Measurements from ENCODE around the gene MKLN1. TPM values are rescaled to one million over a fixed set of nuclear protein-coding genes. Genes with fewer than 3 reads are reported as not detected.

The MKLN1 gene
- polyA plus RNA-seq, 1 of the 3 experiments (the other 2 are of a cell fraction): 11.0 TPM

DNA sequence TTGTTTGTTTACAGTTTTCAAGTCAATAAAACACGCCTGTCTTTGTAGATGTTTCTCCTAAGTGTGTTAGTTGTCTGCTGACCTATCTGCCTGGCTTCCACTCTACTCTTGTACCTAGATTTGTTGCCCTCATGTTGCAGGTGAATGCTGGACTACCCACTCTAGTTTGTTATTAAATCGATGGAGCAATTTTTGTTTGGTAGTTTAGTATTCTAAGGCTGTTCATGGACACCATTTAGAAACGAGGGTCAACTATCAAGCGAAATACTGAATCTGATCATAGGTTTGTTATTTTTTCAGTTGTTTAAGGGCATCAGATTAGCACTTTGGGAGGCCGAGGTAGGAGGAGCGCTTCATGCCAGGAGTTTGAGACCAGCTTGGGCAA, 29.1 kb upstream of the MKLN1 start (continued):
- TF ChIP-seq RAD21 (IDR thresholded peaks at IDR 0.05; ENCODE audit: low read length) (no peak), PBX3 (IDR thresholded peaks at IDR 0.05) (no peak), MXI1 (IDR thresholded peaks at IDR 0.05; ENCODE audit: low read depth, low read length) (no peak), TEAD4 (IDR thresholded peaks at IDR 0.05; ENCODE audit: borderline replicate concordance, insufficient read depth) (no peak), ELF1 (IDR thresholded peaks at IDR 0.05) (no peak), YY1 (IDR thresholded peaks at IDR 0.05; ENCODE audit: low read depth) (no peak)

- CTCF ChIA-PET: interaction anchor here (0.7 kb wide), 1 partner anchor 259 kb away, joined by 3 read pairs; no protein-coding TSS in a partner anchor
- H3K36me3 ChIP-seq (replicated peaks in 1 of 2; ENCODE audit: control insufficient read depth in 1 of 2, insufficient read depth in 2 of 2, low read length in 1 of 2): no peaks in the 10 kb centered on the region
- H3K27me3 ChIP-seq (ENCODE audit: insufficient read depth): no peaks in the 10 kb centered on the region
- TF ChIP-seq IRF3 (IDR thresholded peaks at IDR 0.05; ENCODE audit: low read depth, low read length) (no peak), YY1 (IDR thresholded peaks at IDR 0.05; ENCODE audit: low read depth) (no peak), GATA2 (CRISPR knock-in tag; IDR thresholded peaks at IDR 0.05) (no peak), CTCF (IDR thresholded peaks at IDR 0.05) (no peak), CHD2 (IDR thresholded peaks at IDR 0.05; ENCODE audit: low read length, partially characterized antibody) (no peak), RAD21 (IDR thresholded peaks at IDR 0.05; ENCODE audit: low read length) (no peak), USF1 (IDR thresholded peaks at IDR 0.05; ENCODE audit: borderline replicate concordance, low read depth) (no peak)
- TF ChIP-seq, protein P1, sequence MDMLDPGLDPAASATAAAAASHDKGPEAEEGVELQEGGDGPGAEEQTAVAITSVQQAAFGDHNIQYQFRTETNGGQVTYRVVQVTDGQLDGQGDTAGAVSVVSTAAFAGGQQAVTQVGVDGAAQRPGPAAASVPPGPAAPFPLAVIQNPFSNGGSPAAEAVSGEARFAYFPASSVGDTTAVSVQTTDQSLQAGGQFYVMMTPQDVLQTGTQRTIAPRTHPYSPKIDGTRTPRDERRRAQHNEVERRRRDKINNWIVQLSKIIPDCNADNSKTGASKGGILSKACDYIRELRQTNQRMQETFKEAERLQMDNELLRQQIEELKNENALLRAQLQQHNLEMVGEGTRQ (IDR thresholded peaks at IDR 0.05; ENCODE audit: borderline replicate concordance, low read depth, low read length): no peak
- TF ChIP-seq, protein P2, sequence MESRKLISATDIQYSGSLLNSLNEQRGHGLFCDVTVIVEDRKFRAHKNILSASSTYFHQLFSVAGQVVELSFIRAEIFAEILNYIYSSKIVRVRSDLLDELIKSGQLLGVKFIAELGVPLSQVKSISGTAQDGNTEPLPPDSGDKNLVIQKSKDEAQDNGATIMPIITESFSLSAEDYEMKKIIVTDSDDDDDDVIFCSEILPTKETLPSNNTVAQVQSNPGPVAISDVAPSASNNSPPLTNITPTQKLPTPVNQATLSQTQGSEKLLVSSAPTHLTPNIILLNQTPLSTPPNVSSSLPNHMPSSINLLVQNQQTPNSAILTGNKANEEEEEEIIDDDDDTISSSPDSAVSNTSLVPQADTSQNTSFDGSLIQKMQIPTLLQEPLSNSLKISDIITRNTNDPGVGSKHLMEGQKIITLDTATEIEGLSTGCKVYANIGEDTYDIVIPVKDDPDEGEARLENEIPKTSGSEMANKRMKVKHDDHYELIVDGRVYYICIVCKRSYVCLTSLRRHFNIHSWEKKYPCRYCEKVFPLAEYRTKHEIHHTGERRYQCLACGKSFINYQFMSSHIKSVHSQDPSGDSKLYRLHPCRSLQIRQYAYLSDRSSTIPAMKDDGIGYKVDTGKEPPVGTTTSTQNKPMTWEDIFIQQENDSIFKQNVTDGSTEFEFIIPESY (IDR thresholded peaks at IDR 0.05; ENCODE audit: borderline replicate concordance, low read depth): no peak
- H3K4me2 ChIP-seq: no peak overlapping the region
- no peaks in the 10 kb centered on the region for H4K20me1 ChIP-seq (ENCODE audit: insufficient read depth)
- H3K27ac ChIP-seq (ENCODE audit: low read depth in 2 of 2, low read length in 1 of 2): no peak overlapping the region
- no peaks in the 10 kb centered on the region for H3K79me2 ChIP-seq (ENCODE audit: insufficient read depth)
- POLR2A ChIA-PET: no interaction called here
- H3K9ac ChIP-seq: no peak overlapping the region
- H3K9me2 ChIP-seq: no peaks in the 10 kb centered on the region
- H2AFZ ChIP-seq (ENCODE audit: low read depth): no peak overlapping the region
- no peak overlapping the region for H3K4me3 ChIP-seq (ENCODE audit: low read depth in 2 of 2, low read length in 1 of 2)
- H3F3A ChIP-seq (replicated peaks; ENCODE audit: insufficient read depth): no peaks in the 10 kb centered on the region
- H3K9me3 ChIP-seq: no peaks in the 10 kb centered on the region
- H3K4me1 ChIP-seq (ENCODE audit: control insufficient read depth in 1 of 2, insufficient read depth in 2 of 2, low read depth in 1 of 2, low read length in 1 of 2): peaks cover 0 to 6% of the 10 kb centered on the region in 2 experiments; a peak in 1 of 4 replicates
- no peak for DNase-seq
Measured at GRCh38 chr7:131299074-131299473, 28.6 kb upstream of the MKLN1 start.

Measured in SK-N-SH (cell line).